Measurements from ENCODE around the gene MCM9. TPM values are rescaled to one million over a fixed set of nuclear protein-coding genes. Genes with fewer than 3 reads are reported as not detected.

MCM9 gene
- total and polyA plus RNA-seq, 2 of the 13 experiments (the other 11 are each of a cell fraction or from before 2014, with no cell fraction given) = 3.8 to 17.2 TPM

GRCh38 chr6:118882314-118882905 lies 52.5 kb downstream of the MCM9 start (continued):
- TF ChIP-seq ZNF530 (CRISPR knock-in tag; IDR thresholded peaks at IDR 0.05; ENCODE audit: low read depth) = no peak
- no peak for TF ChIP-seq ZNF451 (CRISPR knock-in tag; IDR thresholded peaks at IDR 0.05)
- no peak for TF ChIP-seq FOXJ3 (CRISPR knock-in tag; IDR thresholded peaks at IDR 0.05; ENCODE audit: borderline replicate concordance)
- TF ChIP-seq, protein P1, sequence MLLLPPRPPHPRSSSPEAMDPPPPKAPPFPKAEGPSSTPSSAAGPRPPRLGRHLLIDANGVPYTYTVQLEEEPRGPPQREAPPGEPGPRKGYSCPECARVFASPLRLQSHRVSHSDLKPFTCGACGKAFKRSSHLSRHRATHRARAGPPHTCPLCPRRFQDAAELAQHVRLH (CRISPR knock-in tag; IDR thresholded peaks at IDR 0.05; ENCODE audit: borderline replicate concordance, low read depth) = no peak
- TF ChIP-seq ZZZ3 (CRISPR knock-in tag; IDR thresholded peaks at IDR 0.05; ENCODE audit: borderline replicate concordance) = no peak
- TF ChIP-seq PHF20 (CRISPR knock-in tag; IDR thresholded peaks at IDR 0.05) = no peak
- TF ChIP-seq, protein P2, sequence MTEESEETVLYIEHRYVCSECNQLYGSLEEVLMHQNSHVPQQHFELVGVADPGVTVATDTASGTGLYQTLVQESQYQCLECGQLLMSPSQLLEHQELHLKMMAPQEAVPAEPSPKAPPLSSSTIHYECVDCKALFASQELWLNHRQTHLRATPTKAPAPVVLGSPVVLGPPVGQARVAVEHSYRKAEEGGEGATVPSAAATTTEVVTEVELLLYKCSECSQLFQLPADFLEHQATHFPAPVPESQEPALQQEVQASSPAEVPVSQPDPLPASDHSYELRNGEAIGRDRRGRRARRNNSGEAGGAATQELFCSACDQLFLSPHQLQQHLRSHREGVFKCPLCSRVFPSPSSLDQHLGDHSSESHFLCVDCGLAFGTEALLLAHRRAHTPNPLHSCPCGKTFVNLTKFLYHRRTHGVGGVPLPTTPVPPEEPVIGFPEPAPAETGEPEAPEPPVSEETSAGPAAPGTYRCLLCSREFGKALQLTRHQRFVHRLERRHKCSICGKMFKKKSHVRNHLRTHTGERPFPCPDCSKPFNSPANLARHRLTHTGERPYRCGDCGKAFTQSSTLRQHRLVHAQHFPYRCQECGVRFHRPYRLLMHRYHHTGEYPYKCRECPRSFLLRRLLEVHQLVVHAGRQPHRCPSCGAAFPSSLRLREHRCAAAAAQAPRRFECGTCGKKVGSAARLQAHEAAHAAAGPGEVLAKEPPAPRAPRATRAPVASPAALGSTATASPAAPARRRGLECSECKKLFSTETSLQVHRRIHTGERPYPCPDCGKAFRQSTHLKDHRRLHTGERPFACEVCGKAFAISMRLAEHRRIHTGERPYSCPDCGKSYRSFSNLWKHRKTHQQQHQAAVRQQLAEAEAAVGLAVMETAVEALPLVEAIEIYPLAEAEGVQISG (CRISPR knock-in tag; IDR thresholded peaks at IDR 0.05) = no peak

GRCh38 chr6:118881440-118882313 lies 53.3 kb downstream of the MCM9 start:
- ATAC-seq (no peak), FAIRE-seq (no peak), DNase-seq (ENCODE audit: low spot score) (no peak)
- Histone ChIP-seq H3K4me3 (replicated peaks in 1 of 3; ENCODE audit: insufficient read depth in 1 of 3, low read depth in 2 of 3, low read length in 3 of 3) (no peak overlapping the region), H3K36me3 (replicated peaks in 1 of 2; ENCODE audit: control insufficient read depth in 1 of 2, insufficient read depth in 2 of 2, low read length in 2 of 2) (no peaks in the 10 kb centered on the region), H2AFZ (ENCODE audit: low read length) (no peak overlapping the region), H3K9ac (ENCODE audit: insufficient read depth, low read depth, low read length) (no peak overlapping the region), H3K27ac (ENCODE audit: extremely low read length, insufficient read depth, low read length) (no peak overlapping the region), H3K4me1 (ENCODE audit: insufficient read depth, low read length) (no peaks in the 10 kb centered on the region), H3K4me2 (ENCODE audit: low read depth, low read length) (no peak overlapping the region), H3K9me3 (ENCODE audit: low read length) (no peaks in the 10 kb centered on the region), H4K20me1 (ENCODE audit: insufficient read depth, low read length) (no peaks in the 10 kb centered on the region), H3K79me2 (ENCODE audit: insufficient read depth, low read length) (no peaks in the 10 kb centered on the region), H3K27me3 (ENCODE audit: control insufficient read depth in 1 of 2, insufficient read depth in 2 of 2, low read length in 2 of 2) (no peaks in the 10 kb centered on the region)
- 93% methylated on average over 9 of the region's 9 CpGs for WGBS (ENCODE audit: low lambda C conversion rate)
- no TSS peak for BruUV-seq (replicated peaks)
- in situ Hi-C loops (cut with HindIII; ENCODE audit: extremely low pct_ligation_motif_present, low pct_unique_long_range_greater_than_20kb) (no loop called here), intact Hi-C loops (cut with micrococcal nuclease; ENCODE audit: unreplicated experiment) (no loop called here)
- POLR2A ChIA-PET = interaction anchor here (1.1 to 2.3 kb wide), 2 partner anchors 9 to 11 kb away, joined by 3 to 8 read pairs; partner anchors contain the start of gene ASF1A
- CTCF ChIA-PET (ENCODE audit: low intra/inter-chr PET ratio, low total read pairs) = no interaction called here
- no peak for TF ChIP-seq ZNF550 (CRISPR knock-in tag; IDR thresholded peaks at IDR 0.05; ENCODE audit: borderline replicate concordance)
- TF ChIP-seq SMAD1 (CRISPR knock-in tag; IDR thresholded peaks at IDR 0.05; ENCODE audit: borderline replicate concordance, low read depth) = no peak
- TF ChIP-seq ZNF460 (CRISPR knock-in tag; IDR thresholded peaks at IDR 0.05; ENCODE audit: borderline replicate concordance) = no peak
- no peak for TF ChIP-seq TCF7 (IDR thresholded peaks at IDR 0.05; ENCODE audit: low read depth)
- TF ChIP-seq, protein P3, sequence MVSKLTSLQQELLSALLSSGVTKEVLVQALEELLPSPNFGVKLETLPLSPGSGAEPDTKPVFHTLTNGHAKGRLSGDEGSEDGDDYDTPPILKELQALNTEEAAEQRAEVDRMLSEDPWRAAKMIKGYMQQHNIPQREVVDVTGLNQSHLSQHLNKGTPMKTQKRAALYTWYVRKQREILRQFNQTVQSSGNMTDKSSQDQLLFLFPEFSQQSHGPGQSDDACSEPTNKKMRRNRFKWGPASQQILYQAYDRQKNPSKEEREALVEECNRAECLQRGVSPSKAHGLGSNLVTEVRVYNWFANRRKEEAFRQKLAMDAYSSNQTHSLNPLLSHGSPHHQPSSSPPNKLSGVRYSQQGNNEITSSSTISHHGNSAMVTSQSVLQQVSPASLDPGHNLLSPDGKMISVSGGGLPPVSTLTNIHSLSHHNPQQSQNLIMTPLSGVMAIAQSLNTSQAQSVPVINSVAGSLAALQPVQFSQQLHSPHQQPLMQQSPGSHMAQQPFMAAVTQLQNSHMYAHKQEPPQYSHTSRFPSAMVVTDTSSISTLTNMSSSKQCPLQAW (CRISPR knock-in tag; IDR thresholded peaks at IDR 0.05) = no peak
- TF ChIP-seq JUNB (CRISPR knock-in tag; IDR thresholded peaks at IDR 0.05; ENCODE audit: borderline replicate concordance) = no peak
- no peak for TF ChIP-seq ZBTB44 (CRISPR knock-in tag; IDR thresholded peaks at IDR 0.05)
